HUDEP-2 (cell line): Measurements from ENCODE around the gene ZNF205.

Experiments
- DNase-seq, 76 experiments: peaks; one replicate each; lab custom pipeline; 2025; ENCODE audit not compliant: unreplicated experiment in 76 of 76; lab: John Stamatoyannopoulos, UW

The ZNF205 gene

GRCh38 chr16:3147046-3147756 is 34.8 kb downstream of the ZNF205 start:
- DNase-seq, result no peak

- DNase-seq, result no peak
Measured at GRCh38 chr16:3147757-3148104, 35.3 kb downstream of the ZNF205 start.

- no peak for DNase-seq
Measured at GRCh38 chr16:3148256-3149192, 36.1 kb downstream of the ZNF205 start.

DNA sequence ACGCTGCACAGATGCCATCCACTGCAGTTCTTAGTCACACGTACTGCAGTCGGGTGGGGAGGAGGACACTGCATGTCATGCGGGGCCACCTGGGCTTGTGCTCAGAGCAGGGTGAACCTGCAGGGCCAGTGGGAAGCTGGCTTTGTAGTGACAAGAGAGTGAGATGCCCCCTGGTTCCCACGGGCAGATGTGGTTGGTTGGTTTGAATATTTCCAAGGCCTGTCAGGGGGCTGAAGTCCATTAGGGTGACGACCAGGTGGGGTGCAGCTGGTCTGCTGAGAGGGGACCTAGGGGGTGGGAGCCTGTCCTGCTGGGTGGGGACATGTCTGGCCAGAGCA is 36.8 kb downstream of the ZNF205 start:
- no peak for DNase-seq

GRCh38 chr16:3149630-3150345 is 37.4 kb downstream of the ZNF205 start:
- peak in 68 of 76 experiments; percentile 22 to 86 (median 71) for DNase-seq

- peak; percentile 74 to 99 (median 96) for DNase-seq
Measured at GRCh38 chr16:3150346-3151218, 38.2 kb downstream of the ZNF205 start.

DNA sequence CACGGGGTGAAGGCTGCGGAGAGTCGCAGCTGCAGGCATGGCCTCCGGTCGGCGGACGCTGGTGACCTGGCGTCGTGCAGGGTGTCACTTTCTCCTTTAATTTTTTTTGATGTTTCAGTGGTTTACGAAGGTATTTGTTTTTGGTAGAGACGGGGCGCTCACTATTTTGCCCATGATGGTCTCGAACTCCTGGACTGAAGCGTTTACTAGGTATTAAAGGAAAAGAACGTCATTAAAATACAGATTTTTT is 39.6 kb downstream of the ZNF205 start:
- DNase-seq, result peak in 36 of 76 experiments; percentile 23 to 80 (median 54)

GRCh38 chr16:3152277-3152990 is 40.0 kb downstream of the ZNF205 start:
- DNase-seq, result peak in 75 of 76 experiments; percentile 39 to 98 (median 90)

DNA sequence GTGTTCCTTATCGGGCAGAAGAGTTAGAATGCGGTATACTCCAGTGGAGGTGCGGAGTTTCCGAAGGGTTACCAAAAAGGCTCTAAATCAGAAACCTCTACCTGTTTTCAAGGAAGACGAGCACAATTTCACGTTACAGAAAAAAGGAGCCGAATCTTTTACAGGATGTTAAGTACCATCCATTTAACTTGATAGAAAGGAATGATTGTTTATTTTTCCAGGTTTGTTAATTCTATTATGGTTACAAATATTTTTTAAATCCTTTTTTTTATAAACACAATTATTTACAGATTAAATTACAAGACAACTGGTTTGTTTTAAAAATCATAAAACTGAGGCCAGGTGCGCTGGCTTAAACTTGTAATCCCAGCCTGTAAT is 40.6 kb downstream of the ZNF205 start:
- no peak for DNase-seq

DNA sequence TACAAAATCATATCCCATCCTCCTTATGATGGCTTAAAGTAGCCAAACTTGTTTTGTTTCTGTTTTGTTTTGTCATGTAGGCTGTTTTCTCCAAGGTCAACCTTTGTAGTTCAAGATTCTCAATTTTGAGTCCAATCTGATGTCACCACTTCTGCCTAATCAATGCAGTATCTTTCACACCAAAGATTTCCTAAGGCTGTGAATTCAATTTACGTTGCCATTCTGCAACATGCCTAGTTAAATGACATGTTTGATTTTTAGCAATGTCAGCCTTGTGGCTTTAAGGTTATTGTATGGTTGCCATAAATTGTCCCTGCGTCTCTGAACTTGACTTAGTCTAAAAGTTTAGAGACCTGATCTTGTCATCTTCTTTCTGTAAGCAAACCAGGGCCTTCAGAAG is 42.8 kb downstream of the ZNF205 start:
- no peak for DNase-seq

- no peak for DNase-seq
Measured at GRCh38 chr16:3155972-3156371, 43.6 kb downstream of the ZNF205 start.

DNA sequence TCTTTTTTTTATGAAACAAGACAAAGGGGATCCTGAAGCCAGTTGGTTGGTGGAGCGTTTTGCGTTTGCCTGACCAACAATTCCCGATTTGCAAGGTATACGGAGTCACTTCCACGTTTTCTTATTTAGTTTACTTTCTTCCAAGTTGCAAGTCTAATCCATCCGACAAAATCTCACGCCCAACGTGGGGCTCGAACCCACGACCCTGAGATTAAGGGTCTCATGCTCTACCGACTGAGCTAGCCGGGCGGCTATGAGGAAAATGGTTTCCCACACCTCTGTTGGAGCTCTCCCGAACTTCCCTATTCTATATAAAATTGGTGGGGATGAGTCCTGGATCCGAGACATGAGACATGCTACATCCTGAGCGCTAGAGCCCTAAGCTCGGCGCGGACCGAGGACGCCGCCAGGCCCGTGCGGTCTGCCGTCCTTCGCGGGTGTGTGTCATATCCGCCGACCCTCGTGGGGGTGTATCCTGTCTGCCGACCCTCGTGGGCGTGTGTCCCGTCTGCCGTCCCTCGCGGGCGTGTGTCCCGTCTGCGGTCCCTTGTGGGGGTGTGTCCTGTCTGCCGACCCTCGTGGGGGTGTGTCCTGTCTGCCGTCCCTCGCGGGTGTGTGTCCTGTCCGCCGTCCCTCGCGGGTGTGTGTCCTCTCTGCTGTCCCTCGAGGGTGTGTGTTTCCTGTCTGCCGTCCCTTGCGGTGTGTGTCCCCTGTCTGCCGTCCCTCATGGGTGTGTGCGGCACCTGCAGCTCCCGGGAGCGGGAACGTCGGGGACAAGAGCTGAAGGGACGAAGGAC is 45.0 kb downstream of the ZNF205 start:
- DNase-seq, result peak in 71 of 76 experiments; percentile 25 to 90 (median 76)

GRCh38 chr16:3158026-3158509 is 45.7 kb downstream of the ZNF205 start:
- peak in 2 of 76 experiments; percentile 38 to 40 for DNase-seq

DNA sequence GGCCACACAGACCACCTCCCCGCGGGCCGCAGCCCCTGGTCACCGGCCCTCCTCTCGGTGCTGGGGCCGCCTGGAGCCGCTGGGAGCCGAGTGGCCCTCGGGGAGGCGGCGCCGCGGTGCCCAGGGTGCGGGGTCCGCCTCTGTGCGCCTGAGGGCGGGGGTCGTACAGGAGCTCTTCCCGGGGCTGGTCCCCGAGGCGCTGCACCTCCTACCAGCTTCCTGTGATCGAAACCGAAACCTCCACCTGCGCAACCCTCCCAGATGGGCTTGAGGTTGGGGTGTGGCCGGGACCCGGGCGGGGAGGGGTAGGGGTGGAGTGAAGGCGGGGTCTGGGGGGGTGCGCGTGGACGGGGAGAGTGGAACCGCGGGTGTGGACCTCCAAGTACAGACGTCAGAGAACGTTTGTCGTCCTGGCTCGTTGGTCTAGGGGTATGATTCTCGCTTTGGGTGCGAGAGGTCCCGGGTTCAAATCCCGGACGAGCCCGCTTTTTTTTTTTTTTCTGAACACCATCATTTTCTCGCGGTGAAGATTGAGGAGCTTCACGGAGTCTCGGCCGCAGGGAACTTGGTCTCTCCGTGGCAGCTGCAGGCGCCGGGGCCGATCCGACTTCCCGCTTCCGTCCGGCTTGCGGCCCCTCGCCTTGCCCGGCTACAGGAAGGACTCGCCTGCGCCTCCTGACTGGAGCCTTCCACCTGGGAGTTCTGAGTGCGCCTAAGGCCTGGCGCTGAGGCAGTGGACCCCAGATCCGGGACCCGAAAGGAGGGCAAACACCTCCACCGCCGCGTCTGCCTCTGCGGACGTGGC is 46.3 kb downstream of the ZNF205 start:
- peak in 68 of 76 experiments; percentile 12 to 85 (median 72) for DNase-seq

DNA sequence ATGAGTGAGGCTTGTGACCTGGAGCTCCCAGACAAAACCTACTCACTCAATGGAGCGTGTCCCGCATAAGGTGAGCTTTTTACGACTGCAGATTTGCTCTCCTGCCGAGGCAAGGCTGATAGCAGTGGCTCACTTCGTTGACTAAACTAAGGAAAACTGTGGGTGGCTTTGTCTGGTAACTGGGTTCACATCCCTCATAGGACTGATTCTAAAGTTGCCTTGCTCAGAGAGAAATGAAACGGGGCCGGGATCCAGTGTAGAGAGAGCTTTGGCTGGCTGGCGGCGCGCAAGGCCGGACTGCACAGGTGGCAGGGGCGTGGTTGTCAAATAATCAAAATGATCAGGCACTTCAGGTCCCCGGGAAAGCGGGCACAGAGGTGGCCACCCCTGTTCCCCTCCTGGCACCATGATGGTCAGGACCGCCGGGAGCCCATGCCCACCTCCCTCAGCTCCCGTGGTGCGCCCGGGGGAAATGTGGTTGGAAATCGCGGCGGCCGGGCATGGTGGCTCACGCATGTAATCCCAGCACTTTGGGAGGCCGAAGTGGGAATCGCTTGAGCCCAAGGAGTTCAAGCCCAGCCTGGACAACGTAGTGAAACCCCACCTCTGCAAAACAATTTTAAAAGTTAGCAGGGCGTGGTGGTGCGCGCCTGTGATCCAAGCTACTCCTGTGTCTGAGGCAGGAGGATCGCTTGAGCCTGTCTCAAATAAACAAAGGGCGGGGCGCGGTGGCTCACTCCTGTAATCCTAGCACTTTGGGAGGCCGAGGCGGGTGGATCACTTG is 49.0 kb downstream of the ZNF205 start:
- no peak for DNase-seq

- no peak for DNase-seq
Measured at GRCh38 chr16:3164121-3164991, 52.0 kb downstream of the ZNF205 start.
